Common myeloid progenitor, CD34-positive (primary cell): ENCODE results near the gene C5AR2.
"Not testable (repeated sequence)": the region's sequence is repeated elsewhere in the genome, so short reads cannot be mapped to it uniquely, and the experiment has no call there.

Experiments used
- CTCF ChIA-PET: fragments of 350-600 bp; sonication (Branson Sonifier 250); formaldehyde crosslinking; loops from one replicate; lab custom pipeline; 2021; ENCODE audit warnings: antibody characterized with exemption; lab: Charles Lee
- POLR2A ChIA-PET: fragments of 350-600 bp; sonication (Branson Sonifier 250); formaldehyde crosslinking; loops from one replicate; lab custom pipeline; 2021; ENCODE audit warnings: antibody characterized with exemption; lab: Charles Lee
- DNase-seq, 3 donors: peaks; one replicate each; pipeline versions ENCODE4 v3.0.0 to v3.0.0-alpha.2; 2013
- H3K27ac ChIP-seq, 2 experiments: 1 replicate in 1 of 2; 2 replicates in 1 of 2; pipeline ENCODE4 v1.7.0; 2013; ENCODE audit warnings: inconsistent platforms in 2 of 2, low read length in 2 of 2, mild to moderate bottlenecking in 2 of 2, low read depth in 1 of 2, moderate library complexity in 1 of 2; ENCODE audit not compliant: severe bottlenecking in 2 of 2, insufficient read depth in 1 of 2, poor library complexity in 1 of 2
- H3K27me3 ChIP-seq, 5 experiments: replicated peaks in 2 of 5; 1 replicate in 3 of 5; 2 replicates in 2 of 5; pipeline versions ENCODE4 v1.6.1 to v1.7.0; 2013; ENCODE audit warnings: low read length in 4 of 5, mild to moderate bottlenecking in 2 of 5, moderate library complexity in 2 of 5, inconsistent platforms in 1 of 5; ENCODE audit not compliant: insufficient read depth in 5 of 5, control insufficient read depth in 4 of 5
- H3K36me3 ChIP-seq, 4 experiments: 1 replicate in 2 of 4; 2 replicates in 2 of 4; pipeline versions ENCODE4 v1.6.1 to v1.7.0; 2013; ENCODE audit warnings: low read length in 3 of 4, control low read depth in 1 of 4, mild to moderate bottlenecking in 1 of 4; ENCODE audit not compliant: control insufficient read depth in 4 of 4, insufficient read depth in 4 of 4
- H3K4me1 ChIP-seq, 4 experiments: 1 replicate in 3 of 4; 2 replicates in 1 of 4; pipeline versions ENCODE4 v1.6.1 to v1.7.1; 2013; ENCODE audit warnings: low read length in 3 of 4, mild to moderate bottlenecking in 3 of 4, control low read depth in 1 of 4, inconsistent platforms in 1 of 4, moderate library complexity in 1 of 4; ENCODE audit not compliant: control insufficient read depth in 4 of 4, insufficient read depth in 4 of 4; ENCODE audit errors: control extremely low read depth in 1 of 4
- H3K4me3 ChIP-seq, 7 experiments: 1 replicate in 4 of 7; 2 replicates in 3 of 7; pipeline versions ENCODE4 v1.5.1 to v1.7.0; 2013; ENCODE audit warnings: mild to moderate bottlenecking in 7 of 7, low read length in 6 of 7, moderate library complexity in 6 of 7, inconsistent platforms in 2 of 7, low read depth in 2 of 7, control low read depth in 1 of 7; ENCODE audit not compliant: insufficient read depth in 4 of 7, control insufficient read depth in 1 of 7; ENCODE audit errors: extremely low read depth in 1 of 7
- H3K9me3 ChIP-seq, 5 experiments: 1 replicate in 4 of 5; 2 replicates in 1 of 5; pipeline versions ENCODE4 v1.6.1 to v1.7.1; 2013; ENCODE audit warnings: low read length in 4 of 5, mild to moderate bottlenecking in 2 of 5, inconsistent platforms in 1 of 5, low read depth in 1 of 5, moderate library complexity in 1 of 5; ENCODE audit not compliant: control insufficient read depth in 4 of 5, insufficient read depth in 2 of 5; ENCODE audit errors: control extremely low read depth in 1 of 5
- WGBS: methylation state at CpG from one replicate; pipeline ENCODE4 v1.1.5; 2013; ENCODE audit not compliant: insufficient coverage; 5-methylcytosine and 5-hydroxymethylcytosine counted together

Gene C5AR2

DNA sequence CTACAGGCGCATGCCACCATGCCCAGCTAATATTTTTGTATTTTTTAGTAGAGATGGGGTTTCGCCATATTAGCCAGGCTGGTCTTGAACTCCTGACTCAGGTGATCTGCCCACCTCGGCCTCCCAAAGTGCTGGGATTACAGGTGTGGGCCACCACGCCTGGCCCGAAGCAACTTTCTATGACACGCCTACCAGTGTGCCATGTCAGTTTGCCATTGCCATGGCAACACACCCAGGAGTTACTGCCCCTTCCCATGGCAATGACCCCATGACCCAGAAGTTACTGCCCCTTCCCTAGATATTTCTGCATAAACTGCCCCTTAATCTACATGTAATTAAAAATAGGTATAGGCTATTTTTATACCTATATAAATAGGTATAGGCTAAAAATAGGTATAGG, 14.0 kb downstream of the C5AR2 start:
- DNase-seq, H3K36me3 ChIP-seq, H3K27me3 ChIP-seq, POLR2A ChIA-PET, H3K9me3 ChIP-seq, H3K27ac ChIP-seq, H3K4me3 ChIP-seq: not testable (repeated sequence)
- WGBS, result 100% methylated on average over 5 of the region's 6 CpGs
- CTCF ChIA-PET, result interaction anchor here (0.7 to 1.2 kb wide), 3 partner anchors 38 to 52 kb away, joined by 3 read pairs; no protein-coding TSS in a partner anchor
- peaks cover 5 to 21% (median 15%) of the 10 kb centered on the region in 4 experiments for H3K4me1 ChIP-seq

DNA sequence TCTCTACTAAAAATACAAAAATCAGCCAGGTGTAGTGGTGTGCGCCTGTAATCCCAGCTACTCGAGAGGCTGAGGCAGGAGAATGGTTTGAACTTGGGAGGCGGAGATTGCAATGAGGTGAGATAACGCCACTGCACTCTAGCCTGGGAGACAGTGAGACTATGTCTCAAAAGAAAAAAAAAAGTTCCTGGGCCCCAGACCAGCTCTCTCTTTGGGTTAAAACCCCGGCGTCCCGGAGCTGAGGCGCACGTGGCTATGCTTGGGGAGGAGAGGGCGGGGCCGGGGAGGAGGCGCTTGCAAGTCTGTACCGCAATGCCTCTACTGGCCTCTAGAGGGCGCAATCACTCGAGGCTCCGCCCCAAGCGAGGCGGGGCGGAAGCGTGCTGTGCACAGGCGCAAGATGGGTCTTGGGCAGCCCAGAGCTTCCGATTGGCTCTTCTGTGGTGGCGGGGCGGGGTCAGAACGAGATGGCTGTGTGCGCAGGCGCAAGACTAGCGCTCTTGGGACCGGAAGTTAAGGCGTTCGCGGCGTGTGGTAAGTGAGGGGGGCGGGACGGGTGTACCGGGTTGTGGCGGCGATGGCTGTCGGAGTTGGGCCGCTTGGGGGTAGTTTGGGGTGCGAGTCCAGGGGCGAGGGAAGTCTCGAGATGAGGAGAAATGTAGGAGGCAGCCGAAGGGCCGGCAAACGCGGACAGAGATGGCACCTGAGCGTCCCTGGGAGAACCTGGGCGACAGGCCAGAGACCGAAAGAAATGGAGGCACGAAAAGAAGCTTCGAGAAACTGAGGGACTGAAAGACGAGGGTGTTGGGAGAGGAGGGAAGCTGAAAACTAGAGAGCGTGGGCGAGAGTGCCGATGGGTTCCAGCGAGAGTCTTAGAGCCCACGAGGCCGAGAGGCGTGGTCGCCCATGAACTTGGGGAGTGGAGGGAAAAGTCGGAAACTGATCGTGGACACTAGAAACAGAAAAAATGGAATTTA, 17.1 kb downstream of the C5AR2 start, which contains the start of gene DHX34:
DHX34 (plus strand) TSS at position 497 of the 977 bp plus-strand sequence. CDS start 3,716 bp downstream, outside the sequence.
- H3K4me1 ChIP-seq, result peaks cover 5 to 23% (median 15%) of the 10 kb centered on the region in 4 experiments
- peak within 1 kb of the TSS; percentile 42 to 83 for H3K27ac ChIP-seq
- DNase-seq, result peak; percentile 99 to 100 (median 99)
- WGBS, result 4% methylated on average over 61 of the region's 63 CpGs
- no peaks in the 10 kb centered on the region for H3K27me3 ChIP-seq
- ChIA-PET POLR2A (interaction anchor here (0.6 to 1.0 kb wide), 3 partner anchors 75 to 375 kb away, joined by 4 to 5 read pairs (median 5); no protein-coding TSS in a partner anchor), CTCF (interaction anchor here (0.6 to 2.4 kb wide), 23 partner anchors 10 to 166 kb away, joined by 3 to 14 read pairs (median 4); partner anchors contain the start of genes C5AR1 and NAPA)
- peaks cover 5 to 22% (median 13%) of the 10 kb centered on the region in 4 experiments for H3K36me3 ChIP-seq
- no peaks in the 10 kb centered on the region for H3K9me3 ChIP-seq
- H3K4me3 ChIP-seq, result peak within 1 kb of the TSS; percentile 81 to 96 (median 91)

DNA sequence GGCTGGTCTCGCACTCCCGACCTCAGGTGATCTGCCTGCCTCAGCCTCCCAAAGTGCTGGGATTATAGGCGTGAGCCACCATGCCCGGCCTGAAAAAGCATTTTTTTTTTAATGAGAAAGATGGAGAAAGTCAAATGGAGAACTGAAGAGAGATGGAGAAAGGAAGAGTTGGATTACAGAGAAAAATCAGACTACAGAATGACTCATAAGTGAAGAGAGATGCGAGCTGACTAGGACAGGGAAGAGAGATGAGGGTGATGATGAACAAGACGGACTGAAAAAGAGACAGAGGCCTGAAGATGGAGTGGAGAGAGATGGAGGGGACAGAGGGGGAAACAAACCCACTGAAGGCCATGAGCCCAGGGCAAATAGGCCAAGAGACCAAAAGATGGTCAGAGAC, 18.7 kb downstream of the C5AR2 start:
- peaks cover 5 to 23% (median 15%) of the 10 kb centered on the region in 4 experiments for H3K4me1 ChIP-seq
- no peak for DNase-seq
- H3K9me3 ChIP-seq, result no peaks in the 10 kb centered on the region
- no peaks in the 10 kb centered on the region for H3K27me3 ChIP-seq
- over 99% methylated on average over 6 of the region's 6 CpGs for WGBS
- peaks cover 12 to 33% (median 24%) of the 10 kb centered on the region in 4 experiments for H3K36me3 ChIP-seq
- ChIA-PET POLR2A (interaction anchor here (0.7 kb wide), 1 partner anchor 8 kb away, joined by 9 read pairs; no protein-coding TSS in a partner anchor), CTCF (interaction anchor here (1.4 to 2.4 kb wide), 3 partner anchors 9 to 66 kb away, joined by 4 to 14 read pairs (median 8); no protein-coding TSS in a partner anchor)
- no peak overlapping the region for H3K27ac ChIP-seq
- no peak overlapping the region for H3K4me3 ChIP-seq

GRCh38 chr19:47351548-47351947, 19.6 kb downstream of the C5AR2 start:
- DNase-seq, result peak; percentile 42 to 70 (median 68)

DNA sequence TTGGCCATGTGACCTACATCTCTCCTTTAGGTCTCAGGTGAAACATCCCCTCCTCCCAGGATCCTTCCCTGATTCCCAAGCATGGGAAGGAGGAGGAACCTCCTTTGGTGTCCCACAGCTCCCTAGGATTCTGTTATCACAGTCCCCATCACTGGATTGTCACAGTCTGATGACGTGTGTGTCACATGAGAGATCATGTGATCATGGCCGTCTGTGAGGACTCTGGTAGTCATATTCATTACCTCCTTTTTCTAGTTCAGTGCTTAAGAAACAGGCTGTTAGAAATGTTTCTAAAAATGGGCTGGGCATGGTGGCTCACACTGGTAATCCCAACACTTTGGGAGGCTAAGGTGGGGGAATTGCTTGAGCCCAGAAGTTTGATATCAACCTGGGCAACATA, 20.1 kb downstream of the C5AR2 start:
- peaks cover 0 to 1% (median 0%) of the 10 kb centered on the region in 5 experiments for H3K9me3 ChIP-seq
- H3K4me3 ChIP-seq, result no peak overlapping the region
- H3K27ac ChIP-seq, result no peak overlapping the region
- peaks cover 21 to 45% (median 33%) of the 10 kb centered on the region in 4 experiments for H3K36me3 ChIP-seq
- DNase-seq, result no peak
- WGBS, result no CpG with 5 or more reads among the region's 2 CpGs
- ChIA-PET POLR2A (no interaction called here), CTCF (no interaction called here)
- H3K27me3 ChIP-seq, result no peaks in the 10 kb centered on the region
- H3K4me1 ChIP-seq, result peaks cover 5 to 20% (median 11%) of the 10 kb centered on the region in 4 experiments

More at GRCh38 chr19:47351548-47351947, 19.6 kb downstream of the C5AR2 start:
- no peak overlapping the region for H3K27ac ChIP-seq
- no peaks in the 10 kb centered on the region for H3K27me3 ChIP-seq
- H3K4me1 ChIP-seq, result peaks cover 5 to 23% (median 14%) of the 10 kb centered on the region in 4 experiments
- H3K36me3 ChIP-seq, result peaks cover 16 to 40% (median 29%) of the 10 kb centered on the region in 4 experiments
- CTCF ChIA-PET, result no interaction called here
- POLR2A ChIA-PET, result interaction anchor here (0.6 kb wide), 1 partner anchor 78 kb away, joined by 3 read pairs; no protein-coding TSS in a partner anchor
- H3K9me3 ChIP-seq, result no peaks in the 10 kb centered on the region
- H3K4me3 ChIP-seq, result no peak overlapping the region
- WGBS, result 80% methylated on average over 2 of the region's 3 CpGs

DNA sequence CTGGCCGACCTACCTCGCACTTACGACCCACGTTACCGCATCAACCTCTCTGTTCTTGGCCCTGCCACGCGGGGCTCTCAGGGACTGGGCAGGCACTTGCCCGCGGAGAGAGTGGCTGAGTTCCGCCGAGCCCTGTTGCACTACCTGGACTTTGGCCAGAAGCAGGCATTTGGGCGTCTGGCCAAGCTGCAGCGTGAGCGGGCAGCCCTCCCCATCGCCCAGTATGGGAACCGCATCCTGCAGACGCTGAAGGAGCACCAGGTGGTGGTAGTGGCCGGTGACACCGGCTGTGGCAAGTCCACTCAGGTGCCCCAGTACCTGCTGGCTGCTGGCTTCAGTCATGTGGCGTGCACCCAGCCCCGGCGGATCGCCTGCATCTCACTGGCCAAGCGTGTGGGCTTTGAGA, 21.3 kb downstream of the C5AR2 start:
- ChIA-PET CTCF (no interaction called here), POLR2A (no interaction called here)
- Histone ChIP-seq H3K27me3 (no peaks in the 10 kb centered on the region), H3K4me1 (peaks cover 5 to 20% (median 11%) of the 10 kb centered on the region in 4 experiments), H3K36me3 (peaks cover 27 to 57% (median 43%) of the 10 kb centered on the region in 4 experiments), H3K4me3 (no peak overlapping the region), H3K27ac (no peak overlapping the region), H3K9me3 (peaks cover 0 to 4% (median 0%) of the 10 kb centered on the region in 5 experiments)
- DNase-seq, result no peak
- WGBS, result 99% methylated on average over 24 of the region's 24 CpGs
